Measurements from ENCODE around the gene SMURF2. TPM values are rescaled to one million over a fixed set of nuclear protein-coding genes. Genes with fewer than 3 reads are reported as not detected.

Gene SMURF2
- total and polyA plus RNA-seq, 11 donors = 3.6 to 17.5 (median 12.2) TPM

- DNase-seq (no peak), ATAC-seq (no peak)
- peaks cover 0 to 100% (median 92%) of the 10 kb centered on the region in 9 donors for H3K36me3 ChIP-seq
- TF ChIP-seq POLR2A (IDR thresholded peaks at IDR 0.05) = no peak
- TF ChIP-seq CTCF (IDR thresholded peaks at IDR 0.05) = no peak
- peaks cover 0 to 7% (median 0%) of the 10 kb centered on the region in 12 donors for H3K4me1 ChIP-seq
- no peaks in the 10 kb centered on the region for H3K27me3 ChIP-seq
- 84 to 88% (median 88%) methylated on average over 2 of the region's 2 CpGs for WGBS, 4 donors
- H3K4me3 ChIP-seq = no peak overlapping the region
- no peak overlapping the region for H3K27ac ChIP-seq
- H3K9me3 ChIP-seq = no peaks in the 10 kb centered on the region
- intact Hi-C loops (cut with DNase I) = loop anchor here in 1 of 10 donors (10.0 kb wide), 1 partner anchor 108 kb away; no protein-coding TSS in a partner anchor
These were observed 125.2 kb downstream of the SMURF2 start for GRCh38 chr17:64536913-64537312.

GRCh38 chr17:64535357-64535756, 126.8 kb downstream of the SMURF2 start:
- WGBS, 4 donors = 73 to 78% (median 74%) methylated on average over 6 of the region's 6 CpGs
- intact Hi-C loops (cut with DNase I) = loop anchor here in 1 of 10 donors (10.0 kb wide), 1 partner anchor 109 kb away; no protein-coding TSS in a partner anchor
- Histone ChIP-seq H3K36me3 (peaks cover 0 to 100% (median 94%) of the 10 kb centered on the region in 9 donors), H3K4me1 (peaks cover 0 to 7% (median 0%) of the 10 kb centered on the region in 12 donors), H3K9me3 (no peaks in the 10 kb centered on the region), H3K27ac (no peak overlapping the region), H3K27me3 (no peaks in the 10 kb centered on the region), H3K4me3 (no peak overlapping the region)
- no peak for DNase-seq
- ATAC-seq = no peak
- TF ChIP-seq CTCF (IDR thresholded peaks at IDR 0.05) (no peak), POLR2A (IDR thresholded peaks at IDR 0.05) (no peak)

GRCh38 chr17:64534187-64534586, 127.9 kb downstream of the SMURF2 start:
- DNase-seq (no peak), ATAC-seq (no peak)
- Histone ChIP-seq H3K4me3 (no peak overlapping the region), H3K9me3 (no peaks in the 10 kb centered on the region), H3K4me1 (peaks cover 0 to 7% (median 0%) of the 10 kb centered on the region in 12 donors), H3K27me3 (no peaks in the 10 kb centered on the region), H3K27ac (no peak overlapping the region), H3K36me3 (peaks cover 2 to 100% (median 100%) of the 10 kb centered on the region in 9 donors)
- intact Hi-C loops (cut with DNase I) = loop anchor here in 1 of 10 donors (10.0 kb wide), 1 partner anchor 111 kb away; no protein-coding TSS in a partner anchor
- TF ChIP-seq POLR2A (IDR thresholded peaks at IDR 0.05) (no peak), CTCF (IDR thresholded peaks at IDR 0.05) (no peak)
- 74 to 82% (median 78%) methylated on average over 3 of the region's 3 CpGs for WGBS, 4 donors

- ATAC-seq = no peak
- intact Hi-C loops (cut with DNase I) = loop anchor here in 2 of 10 donors (2.0 to 10.0 kb wide), 2 partner anchors 27 to 111 kb away; no protein-coding TSS in a partner anchor
- Histone ChIP-seq H3K27ac (no peak overlapping the region), H3K36me3 (peaks cover 2 to 100% (median 100%) of the 10 kb centered on the region in 9 donors), H3K4me3 (no peak overlapping the region), H3K9me3 (no peaks in the 10 kb centered on the region), H3K27me3 (no peaks in the 10 kb centered on the region), H3K4me1 (peaks cover 0 to 7% (median 0%) of the 10 kb centered on the region in 12 donors)
- WGBS, 4 donors = 62 to 76% (median 69%) methylated on average over 2 of the region's 2 CpGs
- DNase-seq = no peak
- TF ChIP-seq POLR2A (IDR thresholded peaks at IDR 0.05) = no peak
- no peak for TF ChIP-seq CTCF (IDR thresholded peaks at IDR 0.05)
These were observed 128.3 kb downstream of the SMURF2 start for GRCh38 chr17:64533784-64534183.

All from heart left ventricle (tissue), 16 donors.